Activated CD8-positive, alpha-beta T cell treated with anti-CD3 and anti-CD28 coated beads for 36 hours (primary cell): ENCODE measurements around the gene FHAD1. TPM values are rescaled to one million over a fixed set of nuclear protein-coding genes. Genes with fewer than 3 reads are reported as not detected.

Experiments used
- ATAC-seq: fragments of 200-7000 bp; cut with Tn5 transposase; one replicate; pipeline ENCODE4 v1.10.0; 2021; ENCODE audit warnings: mild to moderate bottlenecking, moderate library complexity
- CTCF ChIA-PET: fragments of 350-600 bp; sonication (Branson Sonifier 250); formaldehyde crosslinking; loops from one replicate; lab custom pipeline; 2021; ENCODE audit warnings: antibody characterized with exemption; lab: Charles Lee
- POLR2A ChIA-PET: fragments of 350-600 bp; sonication (Branson Sonifier 250); formaldehyde crosslinking; loops from one replicate; lab custom pipeline; 2021; ENCODE audit warnings: antibody characterized with exemption; lab: Charles Lee
- DNase-seq: peaks from one replicate; pipeline ENCODE4 v3.0.0-alpha.2; 2020
- H3K27ac Mint-ChIP-seq: one replicate; pipeline ENCODE4 v1.8.0; 2021; ENCODE audit warnings: mild to moderate bottlenecking, mixed read lengths
- H3K27me3 Mint-ChIP-seq: one replicate; pipeline ENCODE4 v1.8.0; 2021; ENCODE audit warnings: mixed read lengths
- H3K36me3 Mint-ChIP-seq: one replicate; pipeline ENCODE4 v1.8.0; 2021; ENCODE audit warnings: low read depth, mixed read lengths
- H3K4me1 Mint-ChIP-seq: one replicate; pipeline ENCODE4 v1.8.0; 2021; ENCODE audit warnings: low read depth, mixed read lengths
- H3K4me3 Mint-ChIP-seq: one replicate; pipeline ENCODE4 v1.8.0; 2021; ENCODE audit warnings: mild to moderate bottlenecking, moderate library complexity, mixed read lengths
- H3K9me3 Mint-ChIP-seq: one replicate; pipeline ENCODE4 v1.8.0; 2021; ENCODE audit warnings: mixed read lengths
- intact Hi-C: fragments of 100-400 bp; cut with micrococcal nuclease; formaldehyde crosslinking; loops from one replicate; pipeline ENCODE4 v1.10.0; 2022
- total RNA-seq, 2 experiments: library from RNA; stranded (reverse); gene quantifications; one replicate each; pipeline ENCODE4 v1.2.3, GENCODE V29; 2021
- TF ChIP-seq, protein P1 (sequence below): fragments of 200-600 bp; IDR thresholded peaks from one replicate; pipeline ENCODE4 v1.8.0; 2022; ENCODE audit warnings: antibody characterized with exemption, mild to moderate bottlenecking

FHAD1 gene
- total RNA-seq, 2 experiments from 2014 or later, result 0.07 to 0.16 TPM

DNA sequence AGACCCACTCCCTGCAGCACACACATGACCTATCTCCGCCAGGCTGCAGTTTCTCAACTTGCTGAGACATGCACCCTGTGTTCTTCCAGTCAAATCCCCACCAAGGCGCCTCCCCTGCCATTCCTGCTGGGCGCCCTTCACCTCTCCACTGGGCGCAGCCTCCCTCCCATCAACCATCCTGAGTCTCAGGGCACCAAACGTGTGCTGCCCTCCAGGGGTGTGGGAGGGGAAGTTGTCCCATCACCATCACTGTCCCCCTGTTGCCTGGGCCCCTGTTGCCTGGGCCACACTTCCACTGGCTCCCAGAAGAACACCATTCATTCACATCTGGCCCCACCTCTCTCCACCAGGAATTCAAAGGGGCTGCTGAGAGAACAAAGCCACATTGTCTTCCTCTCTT is 117.7 kb downstream of the FHAD1 start:
- DNase-seq (peak; percentile 18), ATAC-seq (peak; percentile 56)
- intact Hi-C loops, result no loop called here
- no peak overlapping the region for H3K4me3 Mint-ChIP-seq
- no peaks in the 10 kb centered on the region for H3K9me3 Mint-ChIP-seq
- ChIA-PET POLR2A (no interaction called here), CTCF (no interaction called here)
- no peaks in the 10 kb centered on the region for H3K36me3 Mint-ChIP-seq
- H3K4me1 Mint-ChIP-seq, result no peaks in the 10 kb centered on the region
- TF ChIP-seq, protein P1, sequence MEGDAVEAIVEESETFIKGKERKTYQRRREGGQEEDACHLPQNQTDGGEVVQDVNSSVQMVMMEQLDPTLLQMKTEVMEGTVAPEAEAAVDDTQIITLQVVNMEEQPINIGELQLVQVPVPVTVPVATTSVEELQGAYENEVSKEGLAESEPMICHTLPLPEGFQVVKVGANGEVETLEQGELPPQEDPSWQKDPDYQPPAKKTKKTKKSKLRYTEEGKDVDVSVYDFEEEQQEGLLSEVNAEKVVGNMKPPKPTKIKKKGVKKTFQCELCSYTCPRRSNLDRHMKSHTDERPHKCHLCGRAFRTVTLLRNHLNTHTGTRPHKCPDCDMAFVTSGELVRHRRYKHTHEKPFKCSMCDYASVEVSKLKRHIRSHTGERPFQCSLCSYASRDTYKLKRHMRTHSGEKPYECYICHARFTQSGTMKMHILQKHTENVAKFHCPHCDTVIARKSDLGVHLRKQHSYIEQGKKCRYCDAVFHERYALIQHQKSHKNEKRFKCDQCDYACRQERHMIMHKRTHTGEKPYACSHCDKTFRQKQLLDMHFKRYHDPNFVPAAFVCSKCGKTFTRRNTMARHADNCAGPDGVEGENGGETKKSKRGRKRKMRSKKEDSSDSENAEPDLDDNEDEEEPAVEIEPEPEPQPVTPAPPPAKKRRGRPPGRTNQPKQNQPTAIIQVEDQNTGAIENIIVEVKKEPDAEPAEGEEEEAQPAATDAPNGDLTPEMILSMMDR, result no peak
- no peaks in the 10 kb centered on the region for H3K27me3 Mint-ChIP-seq
- H3K27ac Mint-ChIP-seq, result no peak overlapping the region

DNA sequence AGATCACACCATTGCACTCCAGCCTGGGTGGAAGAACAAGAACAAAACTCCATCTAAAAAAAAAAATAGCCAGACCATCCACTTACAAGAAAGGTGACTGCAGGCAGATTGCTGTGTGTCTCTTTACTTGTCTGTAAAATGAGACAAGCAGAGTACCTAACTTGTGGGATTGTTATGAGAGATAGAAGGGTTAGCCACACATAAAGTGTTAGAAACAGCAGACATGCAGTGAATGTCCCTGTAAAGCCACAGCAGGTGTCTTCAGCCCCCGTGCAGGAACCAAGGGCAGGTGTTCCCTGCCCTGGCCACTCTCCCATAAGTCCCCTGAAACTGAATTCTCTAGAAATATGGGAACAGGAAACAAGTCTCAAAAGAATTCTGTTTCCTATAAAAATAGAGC is 121.9 kb downstream of the FHAD1 start:
- CTCF ChIA-PET, result no interaction called here
- no peaks in the 10 kb centered on the region for H3K36me3 Mint-ChIP-seq
- ATAC-seq, result no peak
- intact Hi-C loops, result no loop called here
- POLR2A ChIA-PET, result no interaction called here
- DNase-seq, result no peak
- no peaks in the 10 kb centered on the region for H3K9me3 Mint-ChIP-seq
- no peak overlapping the region for H3K27ac Mint-ChIP-seq
- no peak overlapping the region for H3K4me3 Mint-ChIP-seq
- TF ChIP-seq, protein P1, result no peak
- H3K27me3 Mint-ChIP-seq, result peaks cover 2% of the 10 kb centered on the region
- H3K4me1 Mint-ChIP-seq, result no peaks in the 10 kb centered on the region

DNA sequence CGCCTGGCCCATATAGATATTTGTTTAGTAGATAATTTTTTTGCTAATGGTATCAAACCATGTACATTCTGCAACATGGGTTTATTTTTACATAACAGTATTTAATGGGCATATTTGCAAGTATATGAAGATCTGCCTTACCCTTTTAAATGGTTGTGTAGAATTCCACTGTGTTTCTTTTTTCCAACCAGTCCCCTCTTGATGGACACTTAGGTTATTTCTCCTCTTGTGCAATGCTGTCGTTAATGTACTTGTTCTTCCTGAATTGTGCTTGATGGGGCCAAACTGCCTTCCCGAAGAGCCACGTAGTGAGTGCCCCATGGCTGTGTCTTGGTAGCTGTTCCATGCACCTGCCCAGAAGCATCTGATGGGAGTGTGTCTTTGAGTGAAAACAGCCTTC is 123.2 kb downstream of the FHAD1 start:
- TF ChIP-seq, protein P1, result no peak
- DNase-seq (no peak), ATAC-seq (no peak)
- peaks cover 2% of the 10 kb centered on the region for H3K27me3 Mint-ChIP-seq
- H3K27ac Mint-ChIP-seq, result no peak overlapping the region
- ChIA-PET POLR2A (no interaction called here), CTCF (no interaction called here)
- no peaks in the 10 kb centered on the region for H3K4me1 Mint-ChIP-seq
- no peak overlapping the region for H3K4me3 Mint-ChIP-seq
- intact Hi-C loops, result no loop called here
- no peaks in the 10 kb centered on the region for H3K9me3 Mint-ChIP-seq
- no peaks in the 10 kb centered on the region for H3K36me3 Mint-ChIP-seq

DNA sequence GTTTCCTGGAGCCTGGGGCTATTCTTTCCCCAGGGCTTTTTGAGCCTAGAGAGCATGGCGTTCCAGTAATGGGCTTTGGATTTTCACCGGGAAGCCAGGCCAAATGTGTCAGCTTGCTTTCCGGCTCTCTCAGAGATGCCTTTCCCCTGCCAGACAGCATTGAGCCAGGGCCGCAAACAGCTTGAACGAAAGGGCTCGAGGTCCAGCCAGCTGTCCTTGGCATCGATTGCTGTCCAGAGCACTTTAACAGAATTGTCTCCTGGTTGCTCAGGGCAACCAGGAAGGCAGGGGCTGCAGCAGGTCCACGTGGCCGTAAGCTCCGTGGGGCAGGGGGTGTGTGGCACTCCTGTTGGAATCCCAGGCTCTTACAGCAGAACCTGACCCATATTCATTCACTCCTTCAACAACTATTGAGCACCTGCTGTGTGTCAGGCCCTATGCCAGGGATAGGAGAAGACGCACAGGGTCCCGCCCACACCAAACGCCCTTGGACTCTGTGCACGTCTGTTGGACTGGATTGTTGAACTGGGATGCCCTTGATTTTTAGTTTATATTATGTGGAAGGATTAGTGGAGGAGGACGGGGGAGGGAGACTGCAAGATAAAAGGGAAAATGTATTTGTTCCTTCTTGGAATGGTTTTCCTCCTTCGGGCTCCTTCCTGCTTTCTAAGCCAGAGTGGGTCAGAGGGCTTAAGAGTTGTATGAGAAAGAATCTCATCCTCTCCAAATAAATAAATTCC is 123.9 kb downstream of the FHAD1 start:
- no peak for DNase-seq
- Mint-ChIP-seq H3K4me3 (no peak overlapping the region), H3K27me3 (peaks cover 2% of the 10 kb centered on the region), H3K4me1 (no peaks in the 10 kb centered on the region), H3K27ac (no peak overlapping the region), H3K9me3 (no peaks in the 10 kb centered on the region), H3K36me3 (no peaks in the 10 kb centered on the region)
- no peak for ATAC-seq
- CTCF ChIA-PET, result no interaction called here
- intact Hi-C loops, result no loop called here
- TF ChIP-seq, protein P1, result no peak
- POLR2A ChIA-PET, result no interaction called here

DNA sequence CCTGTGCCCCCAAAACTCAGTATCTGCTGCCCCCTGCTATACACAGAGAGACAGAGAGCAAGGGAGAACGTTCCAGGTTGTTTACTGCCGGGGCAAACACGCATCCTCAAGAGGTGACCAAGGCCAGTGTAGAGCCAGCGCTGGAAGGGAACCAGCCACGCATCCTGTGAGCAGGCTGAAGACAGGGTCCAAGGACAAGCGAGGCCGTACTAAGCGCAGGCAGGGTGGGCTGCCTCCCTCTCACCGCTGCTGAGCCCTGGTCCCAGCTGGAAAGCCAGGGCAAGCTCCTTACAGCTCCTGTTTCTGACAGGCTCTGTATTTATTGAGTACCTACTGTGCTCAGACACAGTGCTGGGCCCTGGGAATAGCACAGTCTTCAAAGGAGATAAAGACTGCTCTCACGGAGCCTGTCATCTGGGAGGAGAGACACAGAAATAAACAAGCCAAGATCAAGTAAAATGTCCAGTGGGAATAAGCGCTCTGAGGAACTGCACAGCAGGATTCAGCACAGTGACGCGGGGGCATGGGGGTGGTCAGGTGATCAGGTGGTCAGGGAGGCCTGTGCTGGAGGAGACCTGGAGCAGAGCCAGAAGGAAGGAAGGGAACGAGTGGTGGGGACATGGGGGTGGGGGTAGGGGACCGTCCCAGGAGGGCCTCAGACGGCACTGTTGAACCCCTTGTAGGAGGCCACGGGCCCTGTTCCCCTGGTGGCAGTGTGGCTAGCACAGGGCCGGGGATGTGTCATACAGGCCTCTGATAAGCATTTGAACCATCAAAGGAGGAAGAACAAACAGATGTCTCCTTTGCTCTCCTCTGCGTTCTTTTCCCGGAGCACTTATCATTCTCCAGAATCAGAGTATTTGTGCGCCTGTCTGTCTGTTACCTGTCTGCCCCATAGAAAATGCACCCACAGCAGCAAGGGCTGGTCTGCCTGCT is 124.9 kb downstream of the FHAD1 start:
- ATAC-seq, result no peak
- Mint-ChIP-seq H3K27me3 (peaks cover 2% of the 10 kb centered on the region), H3K27ac (no peak overlapping the region), H3K4me3 (no peak overlapping the region), H3K9me3 (no peaks in the 10 kb centered on the region), H3K4me1 (no peaks in the 10 kb centered on the region), H3K36me3 (no peaks in the 10 kb centered on the region)
- CTCF ChIA-PET, result no interaction called here
- TF ChIP-seq, protein P1, result no peak
- no peak for DNase-seq
- POLR2A ChIA-PET, result no interaction called here
- intact Hi-C loops, result no loop called here
